A549 (cell line): ENCODE measurements around the gene PDHB. TPM values are rescaled to one million over a fixed set of nuclear protein-coding genes. Genes with fewer than 3 reads are reported as not detected.
A peak's percentile ranks its signal among the peaks of the same experiment; 100 is the strongest.

Experiments used
- ATAC-seq, 2 experiments: fragments of 200-7000 bp in 1 of 2; fragments of >200 bp in 1 of 2; cut with Nextera tagmentation in 1 of 2; cut with Tn5 transposase in 1 of 2; 3 replicates each; pipeline versions ENCODE4 v1.8.0 to v1.9.1; 2018 to 2020; ENCODE audit warnings: mild to moderate bottlenecking in 1 of 2, moderate library complexity in 1 of 2
- CTCF ChIA-PET: fragments of 300-600 bp; sonication (Branson Sonifier 250); formaldehyde crosslinking; extraction: SDS; loops from one replicate; lab custom pipeline; 2021; ENCODE audit warnings: antibody characterized with exemption, inconsistent platforms; lab: Yijun Ruan, JAX
- POLR2A ChIA-PET: fragments of 350-600 bp; formaldehyde crosslinking; extraction: SDS; loops from one replicate; lab custom pipeline; 2021; ENCODE audit warnings: antibody characterized with exemption, inconsistent platforms; lab: Yijun Ruan, JAX
- DNase-seq, 2 experiments: peaks; one replicate each; pipeline versions ENCODE4 v3.0.0 to v3.0.0-alpha.2; 2011 to 2016; ENCODE audit warnings: low read depth in 1 of 2, low spot score in 1 of 2
- FAIRE-seq: peaks from 2 replicates; lab custom pipeline; 2011; peaks lifted over from hg19 to GRCh38; lab: Jason Lieb, UNC
- H3K27ac ChIP-seq, 2 experiments: fragments of >200 bp; sonication (Bioruptor Twin); formaldehyde crosslinking; 3 replicates each; pipeline ENCODE4 v1.5.1; 2016 to 2017
- H3K4me1 ChIP-seq: fragments of >200 bp; sonication (Bioruptor Twin); formaldehyde crosslinking; 3 replicates; pipeline ENCODE4 v1.6.1; 2016
- H3K4me2 ChIP-seq: fragments of >200 bp; sonication (Bioruptor Twin); formaldehyde crosslinking; 3 replicates; pipeline ENCODE4 v1.6.1; 2016
- H3K4me3 ChIP-seq: fragments of >200 bp; sonication (Bioruptor Twin); formaldehyde crosslinking; 3 replicates; pipeline ENCODE4 v1.5.1; 2016
- H3K9me3 ChIP-seq: fragments of >200 bp; sonication (Bioruptor Twin); formaldehyde crosslinking; 3 replicates; pipeline ENCODE4 v1.6.1; 2016
- CBX2 ChIP-seq: fragments of 200-600 bp; sonication (generic); IDR thresholded peaks from 2 replicates; pipeline ENCODE4 v1.6.1; 2016; ENCODE audit warnings: low read depth, mild to moderate bottlenecking, borderline replicate concordance
- CEBPB ChIP-seq, 2 experiments: fragments of >200 bp in 1 of 2; sonication (Bioruptor Twin) in 1 of 2; formaldehyde crosslinking in 1 of 2; IDR thresholded peaks; 2 replicates each; pipeline ENCODE4 v1.6.1; 2012 to 2016
- CHD2 ChIP-seq: fragments of 150-350 bp; IDR thresholded peaks from 2 replicates; pipeline ENCODE4 v1.6.1; 2014; ENCODE audit warnings: low read length; ENCODE audit not compliant: partially characterized antibody
- EP300 ChIP-seq, 2 experiments: fragments of >200 bp; sonication (Bioruptor Twin); formaldehyde crosslinking; IDR thresholded peaks; 2 replicates in 1 of 2; 3 replicates in 1 of 2; pipeline ENCODE4 v1.6.1; 2016 to 2017
- ESRRA ChIP-seq: fragments of 150-350 bp; IDR thresholded peaks from 2 replicates; pipeline ENCODE4 v1.6.1; 2014; ENCODE audit warnings: mild to moderate bottlenecking, low read length, borderline replicate concordance
- FOSB ChIP-seq: fragments of 250-450 bp; sonication (Bioruptor Pico); IDR thresholded peaks from 2 replicates; pipeline ENCODE4 v1.5.0; 2020; ENCODE audit warnings: mild to moderate bottlenecking, moderate library complexity
- FOXS1 ChIP-seq: fragments of 250-450 bp; sonication (Bioruptor Pico); IDR thresholded peaks from 2 replicates; pipeline ENCODE4 v1.5.0; 2020; ENCODE audit warnings: mild to moderate bottlenecking, moderate library complexity
- HEYL ChIP-seq: fragments of 250-450 bp; sonication (Bioruptor Pico); IDR thresholded peaks from 2 replicates; pipeline ENCODE4 v1.8.0; 2021; ENCODE audit warnings: mild to moderate bottlenecking, moderate library complexity
- HOXB13 ChIP-seq: fragments of 250-450 bp; sonication (Bioruptor Pico); IDR thresholded peaks from 2 replicates; pipeline ENCODE4 v1.5.0; 2020; ENCODE audit warnings: low read depth, mild to moderate bottlenecking, moderate library complexity
- JUN ChIP-seq, 2 experiments: fragments of >200 bp; sonication (Bioruptor Twin); formaldehyde crosslinking; IDR thresholded peaks; 2 replicates in 1 of 2; 3 replicates in 1 of 2; pipeline ENCODE4 v1.6.1; 2016 to 2017
- JUNB ChIP-seq: fragments of >200 bp; sonication (Bioruptor Twin); formaldehyde crosslinking; IDR thresholded peaks from 2 replicates; pipeline ENCODE4 v1.6.1; 2016
- MAFK ChIP-seq: fragments of 450-650 bp; IDR thresholded peaks from 2 replicates; pipeline ENCODE4 v1.6.1; 2014; ENCODE audit not compliant: partially characterized antibody
- NPAS2 ChIP-seq: fragments of 250-450 bp; sonication (Bioruptor Pico); IDR thresholded peaks from 2 replicates; pipeline ENCODE4 v1.8.0; 2022; ENCODE audit warnings: mild to moderate bottlenecking, moderate library complexity, borderline replicate concordance
- PHF8 ChIP-seq: fragments of 200-600 bp; sonication (generic); IDR thresholded peaks from 2 replicates; pipeline ENCODE4 v1.6.1; 2016; ENCODE audit warnings: low read depth, mild to moderate bottlenecking, antibody characterized with exemption, moderate library complexity, borderline replicate concordance
- RAD21 ChIP-seq, 2 experiments: fragments of >200 bp in 1 of 2; sonication (Bioruptor Twin) in 1 of 2; formaldehyde crosslinking in 1 of 2; IDR thresholded peaks in 1 of 2; conservative IDR thresholded peaks in 1 of 2; 2 replicates in 1 of 2; 3 replicates in 1 of 2; pipeline ENCODE4 v1.6.1; 2012 to 2018; ENCODE audit warnings: inconsistent platforms in 1 of 2
- SMC3 ChIP-seq: fragments of >200 bp; sonication (Bioruptor Twin); formaldehyde crosslinking; IDR thresholded peaks from 3 replicates; pipeline ENCODE4 v1.6.1; 2018; ENCODE audit warnings: inconsistent platforms
- TP53 ChIP-seq: fragments of 250-450 bp; sonication (Bioruptor Pico); IDR thresholded peaks from 2 replicates; pipeline ENCODE4 v1.5.0; 2021; ENCODE audit warnings: mild to moderate bottlenecking, moderate library complexity
- ZFP36 ChIP-seq: fragments of 450-650 bp; IDR thresholded peaks from 2 replicates; pipeline ENCODE4 v1.6.1; 2014; ENCODE audit warnings: borderline replicate concordance; ENCODE audit not compliant: partially characterized antibody
- WGBS: methylation state at CpG from one replicate; pipeline ENCODE4 v1.1.6; 2017; ENCODE audit errors: missing lambda C conversion rate; 5-methylcytosine and 5-hydroxymethylcytosine counted together
- polyA plus RNA-seq, 4 experiments: library from polyadenylated mRNA; depleted of rRNA in 3 of 4; stranded (reverse); fragments of >200 nt; fragmentation: RNase III in 1 of 4; extraction: RNeasy Plus Mini Kit Qiagen cat#74134 plus additional on column Dnase treatment in 1 of 4; gene quantifications; 2 replicates in 3 of 4; 3 replicates in 1 of 4; pipeline ENCODE4 v1.2.3, GENCODE V29; 2011 to 2017
- TF ChIP-seq, protein P1 (sequence below): fragments of >200 bp; sonication (Bioruptor Twin); formaldehyde crosslinking; IDR thresholded peaks from 3 replicates; pipeline ENCODE4 v1.5.1; 2016
- TF ChIP-seq, protein P2 (sequence below): IDR thresholded peaks from 2 replicates; pipeline ENCODE4 v1.6.1; 2012
- TF ChIP-seq, protein P3 (sequence below): fragments of 450-650 bp; IDR thresholded peaks from 2 replicates; pipeline ENCODE4 v1.6.1; 2014; ENCODE audit warnings: antibody characterized with exemption
- TF ChIP-seq, protein P4 (sequence below): IDR thresholded peaks from 2 replicates; pipeline ENCODE4 v1.6.1; 2012
- TF ChIP-seq, protein P5 (sequence below): fragments of 150-350 bp; IDR thresholded peaks from 2 replicates; pipeline ENCODE4 v1.6.1; 2014; ENCODE audit warnings: low read depth, mild to moderate bottlenecking, low read length

Gene PDHB
- polyA plus RNA-seq, 2 of the 4 experiments (the other 2 are of a cell fraction) = 82.0 to 113 TPM

DNA sequence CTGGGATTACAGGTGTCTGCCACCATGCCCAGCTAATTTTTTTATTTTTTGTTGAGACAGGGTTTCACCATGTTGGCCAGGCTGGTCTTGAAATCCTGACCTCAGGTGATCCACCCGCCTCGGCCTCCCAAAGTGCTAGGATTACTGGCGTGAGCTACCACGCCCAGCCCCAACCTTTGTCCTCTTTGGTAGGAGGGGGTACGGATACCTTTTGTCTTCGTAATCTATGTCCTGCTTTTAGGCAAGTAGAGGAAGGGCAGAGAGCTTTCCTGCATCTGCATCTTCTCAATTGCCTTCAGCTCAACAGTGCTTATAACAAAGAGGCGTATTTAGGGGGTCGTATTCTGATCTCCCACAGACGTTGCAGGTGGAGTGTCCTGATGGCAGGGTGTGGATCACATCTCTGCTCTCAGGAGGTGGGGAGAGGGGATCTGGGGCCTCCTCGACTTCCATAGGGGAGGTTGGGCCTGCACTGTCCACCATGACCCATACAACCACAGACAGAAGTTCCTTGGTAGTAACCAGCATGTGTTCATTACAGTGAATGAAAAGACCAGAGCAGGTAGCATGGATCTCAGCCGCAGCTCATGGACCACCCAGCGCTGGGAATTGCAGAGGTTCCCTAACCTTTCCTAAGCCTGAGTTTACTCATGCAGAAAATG is 36.9 kb upstream of the PDHB start:
- peak in 1 of 2 experiments; percentile 63; a peak in 2 of 6 replicates for ATAC-seq
- CTCF ChIA-PET = interaction anchor here (1.2 to 3.4 kb wide), 4 partner anchors 13 to 67 kb away, joined by 3 to 23 read pairs (median 6); partner anchors contain the start of genes ACOX2 and KCTD6
- TF ChIP-seq HOXB13 (CRISPR knock-in tag) = no peak
- TF ChIP-seq MAFK = no peak
- TF ChIP-seq, protein P1, sequence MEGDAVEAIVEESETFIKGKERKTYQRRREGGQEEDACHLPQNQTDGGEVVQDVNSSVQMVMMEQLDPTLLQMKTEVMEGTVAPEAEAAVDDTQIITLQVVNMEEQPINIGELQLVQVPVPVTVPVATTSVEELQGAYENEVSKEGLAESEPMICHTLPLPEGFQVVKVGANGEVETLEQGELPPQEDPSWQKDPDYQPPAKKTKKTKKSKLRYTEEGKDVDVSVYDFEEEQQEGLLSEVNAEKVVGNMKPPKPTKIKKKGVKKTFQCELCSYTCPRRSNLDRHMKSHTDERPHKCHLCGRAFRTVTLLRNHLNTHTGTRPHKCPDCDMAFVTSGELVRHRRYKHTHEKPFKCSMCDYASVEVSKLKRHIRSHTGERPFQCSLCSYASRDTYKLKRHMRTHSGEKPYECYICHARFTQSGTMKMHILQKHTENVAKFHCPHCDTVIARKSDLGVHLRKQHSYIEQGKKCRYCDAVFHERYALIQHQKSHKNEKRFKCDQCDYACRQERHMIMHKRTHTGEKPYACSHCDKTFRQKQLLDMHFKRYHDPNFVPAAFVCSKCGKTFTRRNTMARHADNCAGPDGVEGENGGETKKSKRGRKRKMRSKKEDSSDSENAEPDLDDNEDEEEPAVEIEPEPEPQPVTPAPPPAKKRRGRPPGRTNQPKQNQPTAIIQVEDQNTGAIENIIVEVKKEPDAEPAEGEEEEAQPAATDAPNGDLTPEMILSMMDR = no peak
- no peak for TF ChIP-seq NPAS2 (CRISPR knock-in tag)
- no peak for TF ChIP-seq SMC3
- TF ChIP-seq PHF8 = no peak
- TF ChIP-seq ESRRA = no peak
- no peak for TF ChIP-seq JUNB
- no peak for TF ChIP-seq FOSB (CRISPR knock-in tag)
- no peak for TF ChIP-seq HEYL (CRISPR knock-in tag)
- TF ChIP-seq, protein P2, sequence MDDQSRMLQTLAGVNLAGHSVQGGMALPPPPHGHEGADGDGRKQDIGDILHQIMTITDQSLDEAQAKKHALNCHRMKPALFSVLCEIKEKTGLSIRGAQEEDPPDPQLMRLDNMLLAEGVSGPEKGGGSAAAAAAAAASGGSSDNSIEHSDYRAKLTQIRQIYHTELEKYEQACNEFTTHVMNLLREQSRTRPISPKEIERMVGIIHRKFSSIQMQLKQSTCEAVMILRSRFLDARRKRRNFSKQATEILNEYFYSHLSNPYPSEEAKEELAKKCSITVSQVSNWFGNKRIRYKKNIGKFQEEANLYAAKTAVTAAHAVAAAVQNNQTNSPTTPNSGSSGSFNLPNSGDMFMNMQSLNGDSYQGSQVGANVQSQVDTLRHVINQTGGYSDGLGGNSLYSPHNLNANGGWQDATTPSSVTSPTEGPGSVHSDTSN = no peak
- TF ChIP-seq CBX2 = no peak
- TF ChIP-seq, protein P3, sequence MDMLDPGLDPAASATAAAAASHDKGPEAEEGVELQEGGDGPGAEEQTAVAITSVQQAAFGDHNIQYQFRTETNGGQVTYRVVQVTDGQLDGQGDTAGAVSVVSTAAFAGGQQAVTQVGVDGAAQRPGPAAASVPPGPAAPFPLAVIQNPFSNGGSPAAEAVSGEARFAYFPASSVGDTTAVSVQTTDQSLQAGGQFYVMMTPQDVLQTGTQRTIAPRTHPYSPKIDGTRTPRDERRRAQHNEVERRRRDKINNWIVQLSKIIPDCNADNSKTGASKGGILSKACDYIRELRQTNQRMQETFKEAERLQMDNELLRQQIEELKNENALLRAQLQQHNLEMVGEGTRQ = no peak
- no peak for TF ChIP-seq CEBPB (IDR thresholded peaks at IDR 0.05)
- TF ChIP-seq RAD21 (conservative IDR thresholded peaks at IDR 0.05 in 1 of 2, IDR thresholded peaks at IDR 0.05 in 1 of 2) = no peak
- TF ChIP-seq, protein P4, sequence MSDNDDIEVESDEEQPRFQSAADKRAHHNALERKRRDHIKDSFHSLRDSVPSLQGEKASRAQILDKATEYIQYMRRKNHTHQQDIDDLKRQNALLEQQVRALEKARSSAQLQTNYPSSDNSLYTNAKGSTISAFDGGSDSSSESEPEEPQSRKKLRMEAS = no peak
- TF ChIP-seq, all 56 proteins: peak for 0
- H3K4me3 ChIP-seq = no peak overlapping the region
- DNase-seq (no peak), FAIRE-seq (no peak)
- no peaks in the 10 kb centered on the region for H3K9me3 ChIP-seq
- peak overlapping the region; percentile 72 for H3K4me2 ChIP-seq
- peak overlapping the region; percentile 84 to 94 for H3K27ac ChIP-seq
- POLR2A ChIA-PET = interaction anchor here (1.0 kb wide), 1 partner anchor 17 kb away, joined by 4 read pairs; no protein-coding TSS in a partner anchor
- 74% methylated on average over 11 of the region's 12 CpGs for WGBS
- peaks cover 52% of the 10 kb centered on the region for H3K4me1 ChIP-seq

DNA sequence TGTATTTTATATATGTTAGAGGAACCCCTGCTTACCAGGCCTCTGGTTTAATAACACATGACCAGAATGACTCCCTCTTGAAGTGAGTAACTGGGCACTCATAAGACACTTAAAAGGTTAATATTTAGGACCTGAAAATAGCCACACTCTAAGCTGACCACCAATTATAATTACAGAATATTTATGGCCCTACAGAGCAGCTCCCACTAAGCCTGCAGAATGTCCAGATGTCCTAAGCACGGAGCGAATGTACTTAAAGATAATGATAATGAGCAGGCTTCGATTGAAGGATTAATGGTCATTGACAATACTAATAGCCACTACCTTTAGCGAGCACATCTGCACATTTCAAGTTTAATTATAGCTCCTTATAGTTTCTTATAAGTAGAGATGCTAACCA is 35.5 kb upstream of the PDHB start:
- Histone ChIP-seq H3K4me3 (no peak overlapping the region), H3K4me1 (peaks cover 48% of the 10 kb centered on the region), H3K9me3 (no peaks in the 10 kb centered on the region), H3K27ac (peak overlapping the region in 1 of 2 experiments; percentile 94; a peak in 3 of 6 replicates), H3K4me2 (no peak overlapping the region)
- DNase-seq = no peak
- FAIRE-seq = no peak
- 92% methylated on average over 4 of the region's 4 CpGs for WGBS
- no peak for ATAC-seq
- TF ChIP-seq JUN (IDR thresholded peaks at IDR 0.05) = no peak
- TF ChIP-seq FOSB (CRISPR knock-in tag) = no peak
- TF ChIP-seq FOXS1 (CRISPR knock-in tag) = no peak
- no peak for TF ChIP-seq PHF8
- TF ChIP-seq TP53 = no peak
- TF ChIP-seq, protein P5, sequence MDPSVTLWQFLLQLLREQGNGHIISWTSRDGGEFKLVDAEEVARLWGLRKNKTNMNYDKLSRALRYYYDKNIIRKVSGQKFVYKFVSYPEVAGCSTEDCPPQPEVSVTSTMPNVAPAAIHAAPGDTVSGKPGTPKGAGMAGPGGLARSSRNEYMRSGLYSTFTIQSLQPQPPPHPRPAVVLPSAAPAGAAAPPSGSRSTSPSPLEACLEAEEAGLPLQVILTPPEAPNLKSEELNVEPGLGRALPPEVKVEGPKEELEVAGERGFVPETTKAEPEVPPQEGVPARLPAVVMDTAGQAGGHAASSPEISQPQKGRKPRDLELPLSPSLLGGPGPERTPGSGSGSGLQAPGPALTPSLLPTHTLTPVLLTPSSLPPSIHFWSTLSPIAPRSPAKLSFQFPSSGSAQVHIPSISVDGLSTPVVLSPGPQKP = no peak
- TF ChIP-seq NPAS2 (CRISPR knock-in tag) = no peak
- TF ChIP-seq ZFP36 = no peak
- no peak for TF ChIP-seq HOXB13 (CRISPR knock-in tag)
- no peak for TF ChIP-seq CBX2
- TF ChIP-seq EP300 (IDR thresholded peaks at IDR 0.05) = no peak
- no peak for TF ChIP-seq CEBPB (IDR thresholded peaks at IDR 0.05)
- no peak for TF ChIP-seq CHD2
- ChIA-PET POLR2A (no interaction called here), CTCF (interaction anchor here (0.6 to 1.1 kb wide), 3 partner anchors 11 to 1473 kb away, joined by 3 read pairs; no protein-coding TSS in a partner anchor)
